Activated CD8-positive, alpha-beta T cell treated with anti-CD3 and anti-CD28 coated beads for 36 hours (primary cell): ENCODE measurements around the gene TUFT1. TPM values are rescaled to one million over a fixed set of nuclear protein-coding genes. Genes with fewer than 3 reads are reported as not detected.

Experiments
- ATAC-seq: fragments of 200-7000 bp; cut with Tn5 transposase; one replicate; pipeline ENCODE4 v1.10.0; 2021; ENCODE audit warnings: mild to moderate bottlenecking, moderate library complexity
- CTCF ChIA-PET: fragments of 350-600 bp; sonication (Branson Sonifier 250); formaldehyde crosslinking; loops from one replicate; lab custom pipeline; 2021; ENCODE audit warnings: antibody characterized with exemption; lab: Charles Lee
- POLR2A ChIA-PET: fragments of 350-600 bp; sonication (Branson Sonifier 250); formaldehyde crosslinking; loops from one replicate; lab custom pipeline; 2021; ENCODE audit warnings: antibody characterized with exemption; lab: Charles Lee
- DNase-seq: peaks from one replicate; pipeline ENCODE4 v3.0.0-alpha.2; 2020
- H3K27ac Mint-ChIP-seq: one replicate; pipeline ENCODE4 v1.8.0; 2021; ENCODE audit warnings: mild to moderate bottlenecking, mixed read lengths
- H3K27me3 Mint-ChIP-seq: one replicate; pipeline ENCODE4 v1.8.0; 2021; ENCODE audit warnings: mixed read lengths
- H3K36me3 Mint-ChIP-seq: one replicate; pipeline ENCODE4 v1.8.0; 2021; ENCODE audit warnings: low read depth, mixed read lengths
- H3K4me1 Mint-ChIP-seq: one replicate; pipeline ENCODE4 v1.8.0; 2021; ENCODE audit warnings: low read depth, mixed read lengths
- H3K4me3 Mint-ChIP-seq: one replicate; pipeline ENCODE4 v1.8.0; 2021; ENCODE audit warnings: mild to moderate bottlenecking, moderate library complexity, mixed read lengths
- H3K9me3 Mint-ChIP-seq: one replicate; pipeline ENCODE4 v1.8.0; 2021; ENCODE audit warnings: mixed read lengths
- CTCF ChIP-seq: fragments of 200-600 bp; IDR thresholded peaks from one replicate; pipeline ENCODE4 v1.8.0; 2022; ENCODE audit warnings: antibody characterized with exemption, mild to moderate bottlenecking
- intact Hi-C: fragments of 100-400 bp; cut with micrococcal nuclease; formaldehyde crosslinking; loops from one replicate; pipeline ENCODE4 v1.10.0; 2022
- total RNA-seq, 2 experiments: library from RNA; stranded (reverse); gene quantifications; one replicate each; pipeline ENCODE4 v1.2.3, GENCODE V29; 2021

The TUFT1 gene
- total RNA-seq, 2 experiments from 2014 or later, result 1.0 to 1.5 TPM

DNA sequence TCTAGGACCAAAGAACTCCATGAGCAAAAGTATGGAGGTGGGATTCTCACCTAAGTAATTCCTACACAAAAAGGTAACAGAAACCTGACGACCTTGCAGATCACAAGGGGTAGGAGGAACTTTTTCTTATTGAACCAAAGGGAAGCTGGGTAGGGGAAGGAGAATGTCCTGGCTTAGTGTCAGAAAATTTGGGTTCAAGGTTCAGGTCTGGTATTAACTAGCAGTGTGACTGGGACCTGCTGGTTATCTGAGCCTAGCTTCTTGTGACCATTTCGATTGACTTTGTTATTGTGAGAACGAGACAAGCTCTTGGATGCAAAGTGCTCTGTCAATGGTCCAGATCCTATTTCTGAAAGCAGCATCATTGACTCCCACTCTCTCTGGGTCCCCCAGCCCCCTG is 66.7 kb downstream of the TUFT1 start:
- H3K9me3 Mint-ChIP-seq, result no peaks in the 10 kb centered on the region
- TF ChIP-seq CTCF, result no peak
- no peak overlapping the region for H3K4me3 Mint-ChIP-seq
- H3K27ac Mint-ChIP-seq, result no peak overlapping the region
- H3K27me3 Mint-ChIP-seq, result peaks cover 8% of the 10 kb centered on the region
- POLR2A ChIA-PET, result no interaction called here
- peaks cover 9% of the 10 kb centered on the region for H3K4me1 Mint-ChIP-seq
- DNase-seq (no peak), ATAC-seq (no peak)
- CTCF ChIA-PET, result interaction anchor here (0.9 kb wide), 1 partner anchor 13 kb away, joined by 3 read pairs; no protein-coding TSS in a partner anchor
- intact Hi-C loops, result no loop called here
- no peaks in the 10 kb centered on the region for H3K36me3 Mint-ChIP-seq

DNA sequence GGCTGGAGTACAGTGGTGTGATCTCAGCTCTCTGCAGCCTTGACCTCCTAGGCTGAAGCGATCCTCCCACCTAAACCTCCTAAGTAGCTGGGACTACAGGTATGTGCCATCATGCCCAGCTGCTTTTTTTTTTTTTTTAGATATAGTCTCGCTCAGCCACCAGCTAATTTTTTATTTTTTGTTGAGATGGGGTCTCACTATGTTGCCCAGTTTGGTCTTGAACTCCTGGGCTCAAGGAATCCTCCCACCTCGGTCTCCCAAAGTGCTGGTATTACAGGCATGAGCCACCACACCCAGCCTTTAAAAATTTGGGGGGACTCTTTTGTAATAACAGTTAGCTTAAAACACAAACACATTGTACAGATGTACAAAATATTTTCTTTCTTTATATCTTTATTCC is 70.0 kb downstream of the TUFT1 start:
- no peak for TF ChIP-seq CTCF
- H3K4me3 Mint-ChIP-seq, result no peak overlapping the region
- CTCF ChIA-PET, result interaction anchor here (2.6 kb wide), 1 partner anchor 16 kb away, joined by 15 read pairs; no protein-coding TSS in a partner anchor

GRCh38 chr1:151611288-151611790 is 71.2 kb downstream of the TUFT1 start:
- Mint-ChIP-seq H3K4me1 (peaks cover 39% of the 10 kb centered on the region), H3K36me3 (peaks cover 2% of the 10 kb centered on the region), H3K27me3 (peaks cover 5% of the 10 kb centered on the region), H3K9me3 (no peaks in the 10 kb centered on the region), H3K27ac (peak overlapping the region; percentile 77), H3K4me3 (peak overlapping the region; percentile 88)
- peak; percentile 14 for DNase-seq
- ChIA-PET POLR2A (interaction anchor here (0.6 to 1.4 kb wide), 6 partner anchors 14 to 580 kb away, joined by 3 to 6 read pairs (median 4); no protein-coding TSS in a partner anchor), CTCF (interaction anchor here (2.6 kb wide), 1 partner anchor 17 kb away, joined by 15 read pairs; no protein-coding TSS in a partner anchor)
- TF ChIP-seq CTCF, result no peak
- intact Hi-C loops, result no loop called here
- peak; percentile 19 for ATAC-seq

More for the DNA sequence above, 70.0 kb downstream of the TUFT1 start:
- Mint-ChIP-seq H3K9me3 (no peaks in the 10 kb centered on the region), H3K27me3 (peaks cover 5% of the 10 kb centered on the region), H3K27ac (no peak overlapping the region), H3K36me3 (peaks cover 2% of the 10 kb centered on the region), H3K4me1 (peaks cover 27% of the 10 kb centered on the region)
- DNase-seq (no peak), ATAC-seq (no peak)
- intact Hi-C loops, result no loop called here
- POLR2A ChIA-PET, result no interaction called here

DNA sequence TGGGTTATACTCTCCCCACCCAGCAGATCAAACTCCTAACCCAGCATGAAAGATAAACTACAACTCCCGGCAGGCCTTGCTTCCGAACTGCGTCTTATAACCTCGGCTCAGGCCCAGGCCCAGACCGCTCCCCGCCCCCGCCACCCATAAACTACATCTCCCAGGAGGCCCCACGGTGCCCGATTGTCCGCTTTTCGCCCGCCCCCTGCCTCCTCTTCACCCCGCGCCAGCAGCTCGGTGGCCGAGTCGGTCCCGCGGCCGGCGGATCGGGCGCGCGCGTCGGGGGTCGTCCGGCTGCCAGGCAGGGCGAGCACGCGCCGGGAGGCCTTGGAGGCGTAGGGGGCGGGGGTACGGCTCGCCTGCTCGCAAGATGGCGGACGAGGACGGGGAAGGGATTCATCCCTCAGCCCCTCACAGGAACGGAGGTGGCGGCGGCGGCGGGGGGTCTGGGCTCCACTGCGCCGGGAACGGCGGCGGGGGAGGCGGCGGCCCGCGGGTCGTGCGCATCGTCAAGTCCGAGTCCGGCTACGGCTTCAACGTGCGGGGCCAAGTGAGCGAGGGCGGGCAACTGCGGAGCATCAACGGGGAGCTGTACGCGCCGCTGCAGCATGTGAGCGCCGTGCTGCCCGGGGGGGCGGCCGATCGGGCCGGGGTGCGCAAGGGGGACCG is 71.9 kb downstream of the TUFT1 start, which contains the start of gene SNX27:
TSS of gene SNX27 (plus strand) at position 219 of the 669 bp plus-strand sequence. CDS start at position 371, 152 bp downstream.
- peak; percentile 97 for DNase-seq
- peak; percentile 93 for ATAC-seq
- peak within 1 kb of the TSS; percentile 88 for H3K4me3 Mint-ChIP-seq
- no peaks in the 10 kb centered on the region for H3K9me3 Mint-ChIP-seq
- H3K27ac Mint-ChIP-seq, result peak within 1 kb of the TSS; percentile 87
- ChIA-PET POLR2A (interaction anchor here (0.6 to 1.4 kb wide), 6 partner anchors 9 to 580 kb away, joined by 3 to 6 read pairs (median 4); no protein-coding TSS in a partner anchor), CTCF (interaction anchor here (0.6 to 0.8 kb wide), 2 partner anchors 18 to 214 kb away, joined by 3 read pairs; no protein-coding TSS in a partner anchor)
- TF ChIP-seq CTCF, result no peak
- H3K27me3 Mint-ChIP-seq, result peaks cover 4% of the 10 kb centered on the region
- peaks cover 2% of the 10 kb centered on the region for H3K36me3 Mint-ChIP-seq
- peaks cover 42% of the 10 kb centered on the region for H3K4me1 Mint-ChIP-seq
- intact Hi-C loops, result no loop called here
